Measurements from ENCODE around the gene PPP2R2C.

- TF ChIP-seq, protein P1, sequence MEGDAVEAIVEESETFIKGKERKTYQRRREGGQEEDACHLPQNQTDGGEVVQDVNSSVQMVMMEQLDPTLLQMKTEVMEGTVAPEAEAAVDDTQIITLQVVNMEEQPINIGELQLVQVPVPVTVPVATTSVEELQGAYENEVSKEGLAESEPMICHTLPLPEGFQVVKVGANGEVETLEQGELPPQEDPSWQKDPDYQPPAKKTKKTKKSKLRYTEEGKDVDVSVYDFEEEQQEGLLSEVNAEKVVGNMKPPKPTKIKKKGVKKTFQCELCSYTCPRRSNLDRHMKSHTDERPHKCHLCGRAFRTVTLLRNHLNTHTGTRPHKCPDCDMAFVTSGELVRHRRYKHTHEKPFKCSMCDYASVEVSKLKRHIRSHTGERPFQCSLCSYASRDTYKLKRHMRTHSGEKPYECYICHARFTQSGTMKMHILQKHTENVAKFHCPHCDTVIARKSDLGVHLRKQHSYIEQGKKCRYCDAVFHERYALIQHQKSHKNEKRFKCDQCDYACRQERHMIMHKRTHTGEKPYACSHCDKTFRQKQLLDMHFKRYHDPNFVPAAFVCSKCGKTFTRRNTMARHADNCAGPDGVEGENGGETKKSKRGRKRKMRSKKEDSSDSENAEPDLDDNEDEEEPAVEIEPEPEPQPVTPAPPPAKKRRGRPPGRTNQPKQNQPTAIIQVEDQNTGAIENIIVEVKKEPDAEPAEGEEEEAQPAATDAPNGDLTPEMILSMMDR (conservative IDR thresholded peaks at IDR 0.05 in 1 of 2, IDR thresholded peaks at IDR 0.05 in 1 of 2; ENCODE audit: low read depth in 1 of 2, low read length in 2 of 2), result no peak
- TF ChIP-seq EZH2 (IDR thresholded peaks at IDR 0.05; ENCODE audit: low read length, missing control alignments), result no peak
These were observed 112.7 kb downstream of the PPP2R2C start for GRCh38 chr4:6359536-6360308.
